GM12878 (cell line): ENCODE data around the gene NUDT16L1.

Experiments used
- CTCF ChIP-seq, 3 experiments: IDR thresholded peaks in 2 of 3; conservative IDR thresholded peaks in 1 of 3; 2 replicates each; pipeline ENCODE4 v1.5.1; 2011; ENCODE audit warnings: low read depth in 3 of 3, low read length in 3 of 3, mild to moderate bottlenecking in 3 of 3, control low read depth in 2 of 3, moderate library complexity in 2 of 3, inconsistent platforms in 1 of 3, mixed read lengths in 1 of 3; ENCODE audit not compliant: control insufficient read depth in 2 of 3, insufficient read depth in 1 of 3; ENCODE audit errors: extremely low read depth in 1 of 3
- MYC ChIP-seq: IDR thresholded peaks from 2 replicates; pipeline ENCODE4 v1.6.1; 2011; ENCODE audit warnings: mild to moderate bottlenecking, low read length, moderate library complexity, inconsistent platforms; ENCODE audit not compliant: insufficient read depth, insufficient replicate concordance, insufficient read length, severe bottlenecking

- TF ChIP-seq CTCF (IDR thresholded peaks at IDR 0.05 in 2 of 3, conservative IDR thresholded peaks at IDR 0.05 in 1 of 3; ENCODE audit: control insufficient read depth in 2 of 3, extremely low read depth in 1 of 3, insufficient read depth in 1 of 3, low read depth in 3 of 3, low read length in 3 of 3) (no peak), MYC (no peak)
Measured at GRCh38 chr16:4654964-4655590, 38.3 kb upstream of the NUDT16L1 start.
